GM19351 (cell line): Measurements from ENCODE around the gene SLC6A12.

Experiments
- ATAC-seq: cut with Tn5 transposase; IDR thresholded peaks from one replicate; pipeline ENCODE4 v1.9.1; 2021; ENCODE audit warnings: mild to moderate bottlenecking, moderate library complexity; ENCODE audit not compliant: unreplicated experiment

SLC6A12 gene

GRCh38 chr12:167959-168600 lies 45.9 kb downstream of the SLC6A12 start:
- no peak for ATAC-seq

GRCh38 chr12:166425-167075 lies 47.4 kb downstream of the SLC6A12 start:
- ATAC-seq: no peak

- ATAC-seq: no peak
Measured at GRCh38 chr12:165862-166368, 48.0 kb downstream of the SLC6A12 start.

- no peak for ATAC-seq
Measured at GRCh38 chr12:164207-164606, 49.8 kb downstream of the SLC6A12 start.

GRCh38 chr12:163406-163986 lies 50.5 kb downstream of the SLC6A12 start:
- no peak for ATAC-seq

GRCh38 chr12:162467-163307 lies 51.3 kb downstream of the SLC6A12 start:
- ATAC-seq: no peak

GRCh38 chr12:161823-162222 lies 52.1 kb downstream of the SLC6A12 start:
- no peak for ATAC-seq

GRCh38 chr12:160858-161257 lies 53.1 kb downstream of the SLC6A12 start:
- no peak for ATAC-seq

GRCh38 chr12:159156-159782 lies 54.7 kb downstream of the SLC6A12 start:
- no peak for ATAC-seq

GRCh38 chr12:157644-158043 lies 56.3 kb downstream of the SLC6A12 start:
- ATAC-seq: no peak

- no peak for ATAC-seq
Measured at GRCh38 chr12:156945-157344, 57.0 kb downstream of the SLC6A12 start.

- ATAC-seq: no peak
Measured at GRCh38 chr12:155646-156045, 58.3 kb downstream of the SLC6A12 start.

GRCh38 chr12:155006-155405 lies 59.0 kb downstream of the SLC6A12 start:
- ATAC-seq: no peak

GRCh38 chr12:154058-154457 lies 59.9 kb downstream of the SLC6A12 start:
- ATAC-seq: no peak

- ATAC-seq: peak; percentile 55
Measured at GRCh38 chr12:153080-153746, 60.7 kb downstream of the SLC6A12 start.

- no peak for ATAC-seq
Measured at GRCh38 chr12:152440-152839, 61.5 kb downstream of the SLC6A12 start.

GRCh38 chr12:151579-151978 lies 62.4 kb downstream of the SLC6A12 start:
- ATAC-seq: no peak

- ATAC-seq: no peak
Measured at GRCh38 chr12:148676-149416, 65.1 kb downstream of the SLC6A12 start.

GRCh38 chr12:147242-147641 lies 66.7 kb downstream of the SLC6A12 start:
- no peak for ATAC-seq
